Brain microvascular endothelial cell (primary cell): ENCODE measurements around the gene RRAGD.
"Not testable (repeated sequence)": the region's sequence is repeated elsewhere in the genome, so short reads cannot be mapped to it uniquely, and the experiment has no call there.

Experiments
- DNase-seq: peaks from one replicate; pipeline ENCODE4 v3.0.0-alpha.2; 2020
- H3K27ac ChIP-seq: fragments of 250-450 bp; sonication (Bioruptor Pico); 2 replicates; pipeline ENCODE4 v1.5.1; 2020; ENCODE audit warnings: mild to moderate bottlenecking, moderate library complexity
- H3K27me3 ChIP-seq: fragments of 250-450 bp; sonication (Bioruptor Pico); replicated peaks from 2 replicates; pipeline ENCODE4 v1.5.1; 2020; ENCODE audit warnings: mild to moderate bottlenecking
- H3K36me3 ChIP-seq: fragments of 250-450 bp; sonication (Bioruptor Pico); replicated peaks from 2 replicates; pipeline ENCODE4 v1.5.1; 2020; ENCODE audit warnings: mild to moderate bottlenecking
- H3K4me3 ChIP-seq: 2 replicates; pipeline ENCODE4 v1.5.1; 2011; ENCODE audit warnings: low read depth, mild to moderate bottlenecking, control low read depth, low read length, moderate library complexity
- CTCF ChIP-seq: IDR thresholded peaks from 2 replicates; pipeline ENCODE4 v1.5.1; 2011; ENCODE audit warnings: low read depth, mild to moderate bottlenecking, moderate library complexity, low read length, control low read depth, inconsistent platforms; ENCODE audit errors: missing control alignments
- in situ Hi-C: cut with HindIII; loops from 2 replicates; pipeline ENCODE4 v1.10.0; 2017; ENCODE audit warnings: low sequenced_read_pairs, low pct_ligation_motif_present

Gene RRAGD

GRCh38 chr6:89404512-89404911 is 7.6 kb downstream of the RRAGD start:
- TF ChIP-seq CTCF = no peak
- Histone ChIP-seq H3K27me3 (peaks cover 4% of the 10 kb centered on the region), H3K4me3 (no peak overlapping the region), H3K36me3 (no peaks in the 10 kb centered on the region), H3K27ac (no peak overlapping the region)
- in situ Hi-C loops = no loop called here
- no peak for DNase-seq

DNA sequence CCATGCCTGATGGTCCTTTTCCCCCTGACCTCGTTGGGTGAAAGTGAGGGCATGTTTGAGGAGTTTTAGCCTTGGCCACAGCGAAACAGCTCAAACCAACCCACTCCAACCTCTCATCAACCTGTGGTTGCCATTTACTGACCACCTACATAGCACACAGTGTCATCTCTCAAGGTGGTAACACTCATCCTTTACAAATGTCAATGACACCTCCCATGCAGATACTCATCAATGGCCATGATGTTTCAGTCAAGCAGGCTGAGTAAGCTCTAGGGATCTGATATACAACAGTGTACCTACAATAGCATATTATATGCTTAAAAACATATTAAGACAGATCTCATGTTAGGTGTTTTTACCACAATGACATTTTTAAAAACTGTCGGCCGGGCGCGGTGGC is 9.3 kb downstream of the RRAGD start:
- no peak overlapping the region for H3K4me3 ChIP-seq
- no peak for TF ChIP-seq CTCF
- in situ Hi-C loops = no loop called here
- no peaks in the 10 kb centered on the region for H3K36me3 ChIP-seq
- H3K27me3 ChIP-seq = peaks cover 4% of the 10 kb centered on the region
- H3K27ac ChIP-seq = no peak overlapping the region
- no peak for DNase-seq

DNA sequence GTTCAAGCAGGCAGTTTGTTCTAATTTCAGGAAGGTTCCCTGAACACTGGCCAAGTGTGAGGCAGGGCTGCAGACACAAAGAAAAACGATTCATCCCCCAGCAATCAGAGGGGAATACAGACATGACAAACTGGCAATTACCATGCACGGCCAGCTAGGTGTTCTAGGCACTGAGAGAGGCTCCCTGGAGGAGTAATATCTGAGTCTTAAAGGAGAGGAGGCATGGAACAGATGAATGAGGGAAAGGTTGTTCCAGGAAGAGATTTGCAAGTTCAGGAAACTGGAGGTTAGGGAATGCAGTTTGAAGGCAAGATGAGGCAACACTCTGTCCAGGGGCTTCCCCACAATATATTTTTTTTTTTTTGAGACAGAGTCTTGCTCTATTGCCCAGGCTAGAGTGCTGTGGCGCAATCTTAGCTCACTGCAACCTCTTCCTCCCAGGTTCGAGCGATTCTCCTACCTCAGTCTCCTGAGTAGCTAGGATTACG is 11.1 kb downstream of the RRAGD start:
- no peak overlapping the region for H3K27ac ChIP-seq
- in situ Hi-C loops = no loop called here

DNA sequence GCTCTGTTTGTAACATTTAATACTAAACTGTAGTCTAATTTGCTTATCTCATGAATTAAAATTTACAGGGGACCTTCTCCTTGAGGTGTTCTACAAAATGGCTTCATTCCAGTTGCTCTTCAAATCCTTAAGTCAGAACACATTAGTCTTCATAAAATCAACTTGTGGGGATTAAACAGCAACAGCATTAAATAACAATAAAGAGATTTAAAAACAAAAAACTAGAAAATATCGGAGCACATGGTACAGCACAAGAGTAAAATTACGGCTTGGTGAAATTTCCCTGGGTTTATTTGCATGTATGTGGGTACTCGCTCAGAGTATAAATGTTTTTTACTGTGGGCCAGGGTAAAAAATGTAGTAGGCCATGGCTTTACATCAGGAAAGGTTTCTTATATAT is 12.0 kb downstream of the RRAGD start:
- TF ChIP-seq CTCF = no peak
- Histone ChIP-seq H3K36me3 (no peaks in the 10 kb centered on the region), H3K27ac (no peak overlapping the region), H3K4me3 (no peak overlapping the region), H3K27me3 (no peaks in the 10 kb centered on the region)
- DNase-seq = no peak
- in situ Hi-C loops = no loop called here

More for the DNA sequence above, 11.1 kb downstream of the RRAGD start:
- Histone ChIP-seq H3K36me3 (no peaks in the 10 kb centered on the region), H3K27me3 (no peaks in the 10 kb centered on the region), H3K4me3 (no peak overlapping the region)
- DNase-seq = no peak
- TF ChIP-seq CTCF = no peak

- no peak overlapping the region for H3K27ac ChIP-seq
- no peaks in the 10 kb centered on the region for H3K27me3 ChIP-seq
- in situ Hi-C loops = no loop called here
- no peaks in the 10 kb centered on the region for H3K36me3 ChIP-seq
- no peak for TF ChIP-seq CTCF
- no peak overlapping the region for H3K4me3 ChIP-seq
- DNase-seq = no peak
Observed at GRCh38 chr6:89398762-89399525, 13.1 kb downstream of the RRAGD start.

DNA sequence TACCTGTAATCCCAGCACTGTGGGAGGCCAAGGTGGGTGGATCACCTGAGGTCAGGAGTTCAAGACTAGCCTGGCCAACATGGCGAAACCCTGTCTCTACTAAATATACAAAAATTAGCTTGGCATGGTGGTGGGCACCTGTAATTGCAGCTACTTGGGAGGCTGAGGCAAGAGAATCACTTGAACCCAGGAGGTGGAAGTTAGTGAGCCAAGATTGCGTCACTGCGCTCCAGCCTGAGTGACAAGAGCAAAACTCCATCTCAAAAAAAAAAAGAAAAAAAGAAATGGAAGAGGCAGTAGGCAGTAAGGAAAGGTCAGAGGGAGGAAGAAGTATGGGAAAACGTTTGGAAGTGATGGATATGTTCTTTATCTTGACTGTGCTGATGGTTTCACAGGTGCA is 14.2 kb downstream of the RRAGD start:
- H3K36me3 ChIP-seq, H3K27ac ChIP-seq, H3K27me3 ChIP-seq, DNase-seq, in situ Hi-C loops, H3K4me3 ChIP-seq: not testable (repeated sequence)
